ENCODE measurements around the gene PLAAT4.
"Not testable (repeated sequence)": the region's sequence is repeated elsewhere in the genome, so short reads cannot be mapped to it uniquely, and the experiment has no call there.

- not testable (repeated sequence) for TF ChIP-seq ARNT (IDR thresholded peaks at IDR 0.05); TARDBP (IDR thresholded peaks at IDR 0.05); FOXM1 (IDR thresholded peaks at IDR 0.05; ENCODE audit: borderline replicate concordance); SUZ12 (IDR thresholded peaks at IDR 0.05); SP1 (IDR thresholded peaks at IDR 0.05); NFRKB (IDR thresholded peaks at IDR 0.05); ZNF384 (IDR thresholded peaks at IDR 0.05); ELF4 (IDR thresholded peaks at IDR 0.05); L3MBTL2 (conservative IDR thresholded peaks at IDR 0.05); CTBP1 (IDR thresholded peaks at IDR 0.05; ENCODE audit: borderline replicate concordance); BHLHE40 (IDR thresholded peaks at IDR 0.05; ENCODE audit: borderline replicate concordance); PKNOX1 (IDR thresholded peaks at IDR 0.05)
Measured at GRCh38 chr11:63531074-63531792, 5.4 kb upstream of the PLAAT4 start.
